Measurements from ENCODE around the gene FABP2. TPM values are rescaled to one million over a fixed set of nuclear protein-coding genes. Genes with fewer than 3 reads are reported as not detected.

FABP2 gene
- total RNA-seq, 2 experiments from 2014 or later: not detected

- H3K9me3 Mint-ChIP-seq (ENCODE audit: insufficient read depth): no peaks in the 10 kb centered on the region
- H3K27me3 Mint-ChIP-seq (ENCODE audit: low read depth): peaks cover 18% of the 10 kb centered on the region
- no peak for DNase-seq
- no peak overlapping the region for H3K4me3 Mint-ChIP-seq
- ChIA-PET CTCF (no interaction called here), POLR2A (no interaction called here)
- H3K36me3 Mint-ChIP-seq (ENCODE audit: low read depth): peaks cover 10% of the 10 kb centered on the region
- no peak for ATAC-seq
- no peak overlapping the region for H3K27ac Mint-ChIP-seq
- peaks cover 12% of the 10 kb centered on the region for H3K4me1 Mint-ChIP-seq (ENCODE audit: low read depth)
Observed at GRCh38 chr4:119304431-119304830, 17.5 kb downstream of the FABP2 start.

GRCh38 chr4:119303587-119304305, 18.2 kb downstream of the FABP2 start:
- POLR2A ChIA-PET: no interaction called here
- H3K36me3 Mint-ChIP-seq (ENCODE audit: low read depth): peaks cover 17% of the 10 kb centered on the region

GRCh38 chr4:119302073-119302832, 19.7 kb downstream of the FABP2 start:
- no peak for DNase-seq
- no peak for ATAC-seq
- Mint-ChIP-seq H3K9me3 (ENCODE audit: insufficient read depth) (no peaks in the 10 kb centered on the region), H3K27me3 (ENCODE audit: low read depth) (peaks cover 11% of the 10 kb centered on the region), H3K36me3 (ENCODE audit: low read depth) (peaks cover 28% of the 10 kb centered on the region), H3K4me3 (no peak overlapping the region), H3K27ac (no peak overlapping the region), H3K4me1 (ENCODE audit: low read depth) (peaks cover 26% of the 10 kb centered on the region)
- ChIA-PET POLR2A (no interaction called here), CTCF (no interaction called here)

More at GRCh38 chr4:119303587-119304305, 18.2 kb downstream of the FABP2 start:
- peaks cover 16% of the 10 kb centered on the region for H3K27me3 Mint-ChIP-seq (ENCODE audit: low read depth)
- no peak overlapping the region for H3K4me3 Mint-ChIP-seq
- H3K27ac Mint-ChIP-seq: no peak overlapping the region
- no peaks in the 10 kb centered on the region for H3K9me3 Mint-ChIP-seq (ENCODE audit: insufficient read depth)
- ATAC-seq (no peak), DNase-seq (no peak)
- H3K4me1 Mint-ChIP-seq (ENCODE audit: low read depth): peaks cover 18% of the 10 kb centered on the region
- CTCF ChIA-PET: no interaction called here

- CTCF ChIA-PET: interaction anchor here (0.7 to 4.0 kb wide), 15 partner anchors 11 to 328 kb away, joined by 3 to 29 read pairs (median 5); partner anchors contain the start of genes PDE5A and USP53
- ATAC-seq (peak; percentile 98), DNase-seq (peak; percentile 95)
- Mint-ChIP-seq H3K27ac (peak overlapping the region; percentile 99), H3K4me1 (ENCODE audit: low read depth) (peaks cover 33% of the 10 kb centered on the region), H3K4me3 (peak overlapping the region; percentile 99), H3K36me3 (ENCODE audit: low read depth) (peaks cover 46% of the 10 kb centered on the region), H3K9me3 (ENCODE audit: insufficient read depth) (no peaks in the 10 kb centered on the region), H3K27me3 (ENCODE audit: low read depth) (peaks cover 2% of the 10 kb centered on the region)
- POLR2A ChIA-PET: interaction anchor here (0.7 to 3.0 kb wide), 11 partner anchors 8 to 1907 kb away, joined by 3 to 29 read pairs (median 5); partner anchors contain the start of gene USP53
Observed at GRCh38 chr4:119300101-119300978, 21.6 kb downstream of the FABP2 start.

GRCh38 chr4:119299741-119300100, 22.2 kb downstream of the FABP2 start:
- Mint-ChIP-seq H3K36me3 (ENCODE audit: low read depth) (peaks cover 46% of the 10 kb centered on the region), H3K4me3 (peak overlapping the region; percentile 99), H3K9me3 (ENCODE audit: insufficient read depth) (no peaks in the 10 kb centered on the region), H3K27me3 (ENCODE audit: low read depth) (no peaks in the 10 kb centered on the region), H3K27ac (peak overlapping the region; percentile 99), H3K4me1 (ENCODE audit: low read depth) (peaks cover 33% of the 10 kb centered on the region)
- ChIA-PET CTCF (interaction anchor here (0.8 to 4.0 kb wide), 14 partner anchors 10 to 329 kb away, joined by 3 to 29 read pairs (median 6); partner anchors contain the start of genes PDE5A and USP53), POLR2A (interaction anchor here (1.0 to 3.0 kb wide), 7 partner anchors 8 to 570 kb away, joined by 4 to 29 read pairs (median 6); partner anchors contain the start of gene USP53)
- DNase-seq (no peak), ATAC-seq (peak; percentile 2)

GRCh38 chr4:119299260-119299671, 22.7 kb downstream of the FABP2 start:
- ATAC-seq (no peak), DNase-seq (no peak)
- ChIA-PET POLR2A (interaction anchor here (1.8 to 3.0 kb wide), 6 partner anchors 7 to 155 kb away, joined by 5 to 29 read pairs (median 7); partner anchors contain the start of gene USP53), CTCF (interaction anchor here (1.1 to 4.0 kb wide), 10 partner anchors 10 to 328 kb away, joined by 3 to 29 read pairs (median 7); partner anchors contain the start of gene USP53)
- Mint-ChIP-seq H3K9me3 (ENCODE audit: insufficient read depth) (no peaks in the 10 kb centered on the region), H3K4me1 (ENCODE audit: low read depth) (peaks cover 33% of the 10 kb centered on the region), H3K27ac (peak overlapping the region; percentile 99), H3K4me3 (peak overlapping the region; percentile 99), H3K27me3 (ENCODE audit: low read depth) (no peaks in the 10 kb centered on the region), H3K36me3 (ENCODE audit: low read depth) (peaks cover 46% of the 10 kb centered on the region)

- Mint-ChIP-seq H3K4me3 (peak overlapping the region; percentile 99), H3K27ac (no peak overlapping the region), H3K27me3 (ENCODE audit: low read depth) (no peaks in the 10 kb centered on the region), H3K9me3 (ENCODE audit: insufficient read depth) (no peaks in the 10 kb centered on the region), H3K36me3 (ENCODE audit: low read depth) (peaks cover 47% of the 10 kb centered on the region), H3K4me1 (ENCODE audit: low read depth) (peaks cover 33% of the 10 kb centered on the region)
- ATAC-seq (no peak), DNase-seq (no peak)
- ChIA-PET CTCF (interaction anchor here (0.7 to 4.0 kb wide), 5 partner anchors 11 to 331 kb away, joined by 3 to 14 read pairs (median 3); partner anchors contain the start of gene PDE5A), POLR2A (interaction anchor here (0.9 to 1.6 kb wide), 2 partner anchors 13 to 157 kb away, joined by 3 to 6 read pairs; no protein-coding TSS in a partner anchor)
Observed at GRCh38 chr4:119297795-119298194, 24.1 kb downstream of the FABP2 start.

- Mint-ChIP-seq H3K27me3 (ENCODE audit: low read depth) (no peaks in the 10 kb centered on the region), H3K27ac (no peak overlapping the region), H3K4me1 (ENCODE audit: low read depth) (peaks cover 26% of the 10 kb centered on the region), H3K36me3 (ENCODE audit: low read depth) (peaks cover 52% of the 10 kb centered on the region), H3K9me3 (ENCODE audit: insufficient read depth) (no peaks in the 10 kb centered on the region), H3K4me3 (no peak overlapping the region)
- no peak for ATAC-seq
- DNase-seq: no peak
- ChIA-PET CTCF (interaction anchor here (4.0 kb wide), 1 partner anchor 10 kb away, joined by 14 read pairs; no protein-coding TSS in a partner anchor), POLR2A (no interaction called here)
Observed at GRCh38 chr4:119296356-119296755, 25.6 kb downstream of the FABP2 start.

- Mint-ChIP-seq H3K9me3 (ENCODE audit: insufficient read depth) (no peaks in the 10 kb centered on the region), H3K36me3 (ENCODE audit: low read depth) (peaks cover 7% of the 10 kb centered on the region), H3K27ac (no peak overlapping the region), H3K4me3 (no peak overlapping the region), H3K4me1 (ENCODE audit: low read depth) (peaks cover 2% of the 10 kb centered on the region), H3K27me3 (ENCODE audit: low read depth) (no peaks in the 10 kb centered on the region)
- DNase-seq (no peak), ATAC-seq (no peak)
- CTCF ChIA-PET: interaction anchor here (1.1 to 4.6 kb wide), 4 partner anchors 78 to 310 kb away, joined by 3 to 36 read pairs (median 4); partner anchors contain the start of gene USP53
- POLR2A ChIA-PET: interaction anchor here (1.9 kb wide), 1 partner anchor 10 kb away, joined by 8 read pairs; a partner anchor contains a TSS
Observed at GRCh38 chr4:119290598-119290997, 31.3 kb downstream of the FABP2 start.

- DNase-seq (no peak), ATAC-seq (no peak)
- CTCF ChIA-PET: interaction anchor here (1.2 to 4.6 kb wide), 4 partner anchors 10 to 309 kb away, joined by 4 to 36 read pairs (median 6); partner anchors contain the start of gene USP53
- POLR2A ChIA-PET: interaction anchor here (1.9 kb wide), 1 partner anchor 11 kb away, joined by 8 read pairs; a partner anchor contains a TSS
- Mint-ChIP-seq H3K27ac (no peak overlapping the region), H3K36me3 (ENCODE audit: low read depth) (peaks cover 6% of the 10 kb centered on the region), H3K4me1 (ENCODE audit: low read depth) (peaks cover 10% of the 10 kb centered on the region), H3K27me3 (ENCODE audit: low read depth) (no peaks in the 10 kb centered on the region), H3K9me3 (ENCODE audit: insufficient read depth) (no peaks in the 10 kb centered on the region), H3K4me3 (no peak overlapping the region)
Observed at GRCh38 chr4:119289313-119289712, 32.6 kb downstream of the FABP2 start.

All from activated CD8-positive, alpha-beta T cell treated with anti-CD3 and anti-CD28 coated beads, Interleukin-2, amount 10 ng/mL, durations not matched to agents 7 days and 5 days (primary cell).